Keratinocyte (primary cell): ENCODE measurements around the gene TDRD1. TPM values are rescaled to one million over a fixed set of nuclear protein-coding genes. Genes with fewer than 3 reads are reported as not detected.
A peak's percentile ranks its signal among the peaks of the same experiment; 100 is the strongest.

Experiments used
- DNase-seq: peaks from one replicate; pipeline ENCODE4 v3.0.0-alpha.2; 2011; ENCODE audit warnings: low read depth, missing footprints, low spot score
- FAIRE-seq: peaks from 2 replicates; lab custom pipeline; 2011; peaks lifted over from hg19 to GRCh38; lab: Jason Lieb, UNC
- H2AFZ ChIP-seq: 2 replicates; pipeline ENCODE4 v1.6.0; 2012; ENCODE audit warnings: low read length, control low read depth, inconsistent platforms; ENCODE audit not compliant: control insufficient read depth
- H3K27ac ChIP-seq: 2 replicates; pipeline ENCODE4 v1.5.1; 2011; ENCODE audit warnings: low read length; ENCODE audit not compliant: control insufficient read depth, insufficient read depth
- H3K27me3 ChIP-seq: 3 replicates; pipeline ENCODE4 v1.6.0; 2011; ENCODE audit warnings: low read length; ENCODE audit not compliant: control insufficient read depth, insufficient read depth; ENCODE audit errors: extremely low read depth
- H3K36me3 ChIP-seq, 2 experiments: 2 replicates in 1 of 2; 3 replicates in 1 of 2; pipeline ENCODE4 v1.5.1; 2011; ENCODE audit warnings: low read length in 2 of 2, mild to moderate bottlenecking in 1 of 2; ENCODE audit not compliant: control insufficient read depth in 2 of 2, insufficient read depth in 2 of 2; ENCODE audit errors: extremely low read depth in 1 of 2
- H3K4me1 ChIP-seq: 3 replicates; pipeline ENCODE4 v1.5.1; 2011; ENCODE audit warnings: low read length; ENCODE audit not compliant: control insufficient read depth, insufficient read depth; ENCODE audit errors: extremely low read depth
- H3K4me2 ChIP-seq: 3 replicates; pipeline ENCODE4 v1.6.0; 2011; ENCODE audit warnings: low read depth, low read length; ENCODE audit not compliant: control insufficient read depth, insufficient read depth; ENCODE audit errors: extremely low read depth
- H3K4me3 ChIP-seq, 3 experiments: fragments of 200-600 bp in 1 of 3; sonication (generic) in 1 of 3; 2 replicates in 2 of 3; 3 replicates in 1 of 3; pipeline ENCODE4 v1.5.1; 2011 to 2016; ENCODE audit warnings: low read length in 3 of 3, mild to moderate bottlenecking in 3 of 3, control low read depth in 2 of 3, inconsistent platforms in 1 of 3, low read depth in 1 of 3, mixed read lengths in 1 of 3, mixed run types in 1 of 3, moderate library complexity in 1 of 3; ENCODE audit not compliant: control insufficient read depth in 2 of 3, insufficient read depth in 2 of 3; ENCODE audit errors: extremely low read depth in 1 of 3
- H3K79me2 ChIP-seq: 2 replicates; pipeline ENCODE4 v1.6.0; 2012; ENCODE audit warnings: low read length; ENCODE audit not compliant: control insufficient read depth, insufficient read depth
- H3K9ac ChIP-seq: 3 replicates; pipeline ENCODE4 v1.6.0; 2011; ENCODE audit warnings: low read length; ENCODE audit not compliant: control insufficient read depth, insufficient read depth; ENCODE audit errors: extremely low read depth
- H3K9me1 ChIP-seq: 3 replicates; pipeline ENCODE4 v1.6.0; 2011; ENCODE audit warnings: low read length; ENCODE audit not compliant: control insufficient read depth, insufficient read depth; ENCODE audit errors: extremely low read depth
- H3K9me3 ChIP-seq: 2 replicates; pipeline ENCODE4 v1.5.1; 2012; ENCODE audit warnings: low read depth, low read length; ENCODE audit not compliant: control insufficient read depth
- H4K20me1 ChIP-seq: 3 replicates; pipeline ENCODE4 v1.6.0; 2011; ENCODE audit warnings: low read length; ENCODE audit not compliant: control insufficient read depth, insufficient read depth; ENCODE audit errors: extremely low read depth
- CTCF ChIP-seq, 3 experiments: IDR thresholded peaks in 1 of 3; conservative IDR thresholded peaks in 1 of 3; optimal IDR thresholded peaks in 1 of 3; 2 replicates in 2 of 3; 3 replicates in 1 of 3; pipeline versions ENCODE3 to v1.5.1; 2011; ENCODE audit warnings: low read length in 3 of 3, mild to moderate bottlenecking in 3 of 3, moderate library complexity in 2 of 3, control low read depth in 1 of 3, inconsistent platforms in 1 of 3; ENCODE audit not compliant: insufficient read depth in 2 of 3; ENCODE audit errors: extremely low read depth in 1 of 3
- EZH2 ChIP-seq: IDR thresholded peaks from one replicate; pipeline ENCODE4 v1.6.1; 2012; ENCODE audit warnings: inconsistent platforms, mild to moderate bottlenecking, low read length, moderate library complexity
- dilution Hi-C: fragments of 300-500 bp; cut with MboI; formaldehyde crosslinking; loops from one replicate; pipeline ENCODE4 v1.7.0; 2020; ENCODE audit warnings: low sequenced_read_pairs; ENCODE audit not compliant: extremely low pct_ligation_motif_present
- polyA plus RNA-seq, 5 experiments: library from polyadenylated mRNA; depleted of rRNA in 3 of 5; stranded (reverse) in 3 of 5; stranded (forward) in 1 of 5; unstranded in 1 of 5; fragments of >200 nt; gene quantifications; 1 replicate in 1 of 5; 2 replicates in 3 of 5; 3 replicates in 1 of 5; pipeline versions ENCODE4 v1.2.1 to v1.2.3, GENCODE V29; 2011 to 2012; ENCODE audit warnings: missing spikeins in 2 of 5, low read depth in 1 of 5, low replicate concordance in 1 of 5

TDRD1 gene
- polyA plus RNA-seq, 1 donor (not counting 4 experiments of a cell fraction or from before 2014, with no cell fraction given), result 0.56 TPM

DNA sequence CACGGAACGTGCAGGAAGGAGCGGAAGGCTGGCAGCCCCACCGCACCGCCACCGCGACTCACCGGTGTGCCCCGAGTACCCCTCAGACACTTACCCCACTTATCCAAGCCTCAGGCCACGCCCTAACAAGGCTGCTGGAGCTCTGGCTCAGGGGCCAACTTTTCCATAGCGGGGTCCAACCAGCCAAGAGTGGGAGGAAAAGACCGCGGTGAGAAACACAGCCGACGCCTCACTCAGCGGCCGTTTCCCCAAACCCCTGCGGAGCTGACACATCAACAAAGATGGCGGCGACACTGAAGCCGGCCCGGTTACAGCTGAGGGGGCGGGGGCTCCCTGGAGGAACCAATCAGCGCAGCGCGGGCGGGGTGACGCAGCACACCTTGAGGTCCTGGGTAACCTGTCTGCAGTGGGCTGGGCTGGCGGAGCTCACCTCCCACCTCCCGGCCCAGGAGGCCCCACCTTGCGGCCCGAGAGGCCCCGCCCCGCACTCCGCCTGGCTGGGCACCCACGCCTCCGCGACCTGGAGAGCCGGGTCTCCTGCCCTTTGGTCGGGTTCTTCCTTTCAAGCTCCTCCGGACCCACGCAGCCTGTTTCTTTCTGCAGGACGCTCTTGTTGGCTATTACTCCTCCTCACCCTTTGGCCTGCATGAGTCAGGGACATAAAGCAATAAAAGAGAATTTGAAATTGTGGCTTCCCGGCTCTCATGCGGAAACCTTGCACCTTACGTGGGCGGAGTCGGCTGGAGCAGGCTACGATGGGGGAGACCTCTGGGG, 5.0 kb upstream of the TDRD1 start, which contains the start of gene CCDC186:
CCDC186 (minus strand) TSS at position 283 of the 774 bp plus-strand sequence. CDS start 10,935 bp downstream, outside the sequence.
- DNase-seq (peak; percentile 73), FAIRE-seq (peak; percentile 80)
- Histone ChIP-seq H3K4me2 (peak within 1 kb of the TSS; percentile 80), H3K9me1 (no peaks in the 10 kb centered on the region), H2AFZ (peak within 1 kb of the TSS; percentile 89), H3K9me3 (no peaks in the 10 kb centered on the region), H3K36me3 (no peaks in the 10 kb centered on the region), H3K27ac (peak within 1 kb of the TSS; percentile 94), H3K4me1 (peaks cover 6% of the 10 kb centered on the region), H3K4me3 (peak within 1 kb of the TSS; percentile 86 to 100 (median 89)), H3K27me3 (no peaks in the 10 kb centered on the region), H4K20me1 (no peaks in the 10 kb centered on the region), H3K9ac (peak within 1 kb of the TSS; percentile 99), H3K79me2 (peaks cover 49% of the 10 kb centered on the region)
- TF ChIP-seq EZH2 (no peak), CTCF (optimal IDR thresholded peaks at IDR 0.05 in 1 of 3, IDR thresholded peaks at IDR 0.05 in 1 of 3, conservative IDR thresholded peaks at IDR 0.05 in 1 of 3; ENCODE audit: extremely low read depth in 1 of 3, insufficient read depth in 2 of 3, low read length in 3 of 3) (no peak)
- dilution Hi-C loops, result no loop called here

- TF ChIP-seq CTCF (optimal IDR thresholded peaks at IDR 0.05 in 1 of 3, IDR thresholded peaks at IDR 0.05 in 1 of 3, conservative IDR thresholded peaks at IDR 0.05 in 1 of 3; ENCODE audit: extremely low read depth in 1 of 3, insufficient read depth in 2 of 3, low read length in 3 of 3), result no peak
- no peak for TF ChIP-seq EZH2
- Histone ChIP-seq H4K20me1 (no peaks in the 10 kb centered on the region), H3K4me1 (peaks cover 6% of the 10 kb centered on the region), H3K36me3 (no peaks in the 10 kb centered on the region), H3K4me3 (peak overlapping the region; percentile 86 to 100 (median 89)), H3K79me2 (peaks cover 42% of the 10 kb centered on the region), H3K4me2 (peak overlapping the region; percentile 80), H3K9me3 (no peaks in the 10 kb centered on the region), H3K9ac (peak overlapping the region; percentile 99), H3K27me3 (no peaks in the 10 kb centered on the region), H3K9me1 (no peaks in the 10 kb centered on the region), H2AFZ (peak overlapping the region; percentile 89), H3K27ac (peak overlapping the region; percentile 94)
- dilution Hi-C loops, result no loop called here
- FAIRE-seq (peak; percentile 62), DNase-seq (no peak)
These were observed 4.4 kb upstream of the TDRD1 start for GRCh38 chr10:114174695-114175188.
